ENCODE results near the gene DPYSL5.
A peak's percentile ranks its signal among the peaks of the same experiment; 100 is the strongest.
"Not testable (repeated sequence)": the region's sequence is repeated elsewhere in the genome, so short reads cannot be mapped to it uniquely, and the experiment has no call there.

The DPYSL5 gene

DNA sequence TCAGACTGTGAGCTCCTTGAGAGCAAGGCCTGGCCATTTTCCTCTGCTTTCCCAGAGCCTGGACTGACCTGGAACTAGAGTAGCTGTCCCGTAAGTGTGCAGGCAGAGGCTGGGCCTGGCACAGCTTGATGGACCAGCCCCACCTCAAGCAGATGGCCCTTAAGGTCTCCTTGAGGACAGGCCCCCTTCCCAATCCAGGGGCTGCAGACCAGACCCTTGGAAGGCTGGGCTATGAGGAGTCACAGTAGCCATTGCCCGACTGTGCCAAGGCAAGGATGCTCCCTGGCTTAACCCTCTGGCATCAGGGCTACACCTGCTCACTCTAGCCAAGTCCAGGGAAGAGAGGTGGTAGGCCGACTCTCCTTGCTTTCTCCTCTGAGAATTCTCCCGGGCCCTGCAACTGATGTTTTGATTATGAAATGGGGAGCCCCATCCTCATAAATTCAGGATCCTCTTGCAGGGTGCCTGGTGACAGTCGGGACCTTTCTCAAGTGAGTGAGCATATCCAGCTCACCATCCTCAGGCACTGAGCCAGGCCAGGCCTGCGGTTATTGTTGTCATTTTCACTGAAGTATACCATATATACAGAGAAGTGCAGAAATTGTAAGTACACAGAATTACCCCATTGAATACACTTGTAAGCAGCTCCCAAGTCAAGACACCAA, 51.7 kb downstream of the DPYSL5 start:
- no peak for DNase-seq (ENCODE audit: extremely low read depth in 1 of 2, low read depth in 1 of 2)

DNA sequence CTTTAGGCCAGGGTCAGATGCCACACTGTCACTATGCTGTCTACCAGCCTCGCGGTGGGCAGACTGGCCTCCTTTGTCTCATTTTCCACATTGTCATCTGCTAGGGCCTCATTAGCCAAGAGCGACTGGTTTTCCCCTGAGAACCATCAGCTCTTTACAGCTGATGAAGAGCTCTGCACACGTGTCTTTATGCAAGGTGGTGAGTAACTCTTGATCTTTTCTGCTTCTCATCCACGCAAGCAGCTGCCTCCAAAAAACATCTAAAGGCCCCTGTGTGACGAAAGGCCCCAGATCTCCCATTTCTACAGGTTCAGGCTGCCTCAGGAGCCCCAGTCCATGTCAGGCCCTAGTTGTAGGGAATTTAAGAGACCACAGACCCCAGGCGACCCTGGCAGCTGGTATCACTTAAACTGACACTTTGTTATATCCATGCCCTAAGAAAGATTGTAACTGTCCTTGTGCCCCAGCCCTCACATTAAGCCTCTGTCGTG, 52.9 kb downstream of the DPYSL5 start:
- DNase-seq (ENCODE audit: extremely low read depth in 1 of 2, low read depth in 1 of 2), result no peak

GRCh38 chr2:26901326-26902183, 53.6 kb downstream of the DPYSL5 start:
- DNase-seq (ENCODE audit: extremely low read depth in 1 of 2, low read depth in 1 of 2), result no peak

GRCh38 chr2:26903676-26904075, 55.7 kb downstream of the DPYSL5 start:
- DNase-seq (ENCODE audit: extremely low read depth in 1 of 2, low read depth in 1 of 2), result no peak

- no peak for DNase-seq (ENCODE audit: extremely low read depth in 1 of 2, low read depth in 1 of 2)
These were observed 56.9 kb downstream of the DPYSL5 start for GRCh38 chr2:26904839-26905238.

GRCh38 chr2:26905341-26906198, 57.6 kb downstream of the DPYSL5 start:
- no peak for DNase-seq (ENCODE audit: extremely low read depth in 1 of 2, low read depth in 1 of 2)

GRCh38 chr2:26907416-26907815, 59.5 kb downstream of the DPYSL5 start:
- DNase-seq (ENCODE audit: extremely low read depth in 1 of 2, low read depth in 1 of 2), result no peak

DNA sequence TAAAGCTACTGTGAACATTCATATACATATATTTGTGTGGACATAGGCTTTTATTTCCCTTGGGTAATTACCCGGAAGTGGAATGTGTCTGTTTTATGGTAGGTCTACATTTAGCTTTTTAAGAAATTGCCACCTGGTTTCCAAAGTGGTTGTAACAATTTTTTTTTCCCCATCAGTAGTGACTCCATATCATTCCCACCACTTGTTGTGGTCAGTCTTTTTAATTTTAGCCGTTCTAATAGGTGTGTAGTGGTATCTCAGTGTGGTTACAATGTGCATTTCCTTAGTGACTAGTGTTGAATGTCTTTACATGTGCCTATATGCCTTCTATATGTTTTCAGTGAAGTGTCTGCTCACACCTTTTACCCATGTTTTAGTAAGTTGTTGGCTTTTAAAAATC, 62.2 kb downstream of the DPYSL5 start:
- no peak for DNase-seq (ENCODE audit: extremely low read depth in 1 of 2, low read depth in 1 of 2)

- no peak for DNase-seq (ENCODE audit: extremely low read depth in 1 of 2, low read depth in 1 of 2)
These were observed 64.3 kb downstream of the DPYSL5 start for GRCh38 chr2:26911911-26912861.

DNA sequence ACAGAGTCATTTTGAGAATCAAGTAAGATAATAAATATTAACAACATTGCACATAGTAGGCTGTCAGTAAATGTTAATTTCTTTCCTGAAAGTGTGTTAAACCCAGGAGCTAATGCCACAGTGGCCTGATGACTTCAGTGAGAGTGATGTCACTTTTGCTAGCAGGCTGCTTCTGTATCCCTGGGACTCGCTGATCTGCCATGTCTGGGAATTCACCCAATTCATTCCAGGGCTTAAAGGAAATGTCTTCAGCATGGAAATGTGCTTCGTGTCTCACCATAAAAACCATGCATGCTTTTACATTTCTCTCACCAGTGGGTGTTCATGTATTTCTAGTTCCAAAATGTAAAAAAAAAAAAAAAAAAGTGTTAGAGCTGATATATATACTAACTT, 65.7 kb downstream of the DPYSL5 start:
- no peak for DNase-seq (ENCODE audit: extremely low read depth in 1 of 2, low read depth in 1 of 2)

GRCh38 chr2:26913999-26914658, 66.2 kb downstream of the DPYSL5 start:
- DNase-seq (ENCODE audit: extremely low read depth in 1 of 2, low read depth in 1 of 2), result no peak

DNA sequence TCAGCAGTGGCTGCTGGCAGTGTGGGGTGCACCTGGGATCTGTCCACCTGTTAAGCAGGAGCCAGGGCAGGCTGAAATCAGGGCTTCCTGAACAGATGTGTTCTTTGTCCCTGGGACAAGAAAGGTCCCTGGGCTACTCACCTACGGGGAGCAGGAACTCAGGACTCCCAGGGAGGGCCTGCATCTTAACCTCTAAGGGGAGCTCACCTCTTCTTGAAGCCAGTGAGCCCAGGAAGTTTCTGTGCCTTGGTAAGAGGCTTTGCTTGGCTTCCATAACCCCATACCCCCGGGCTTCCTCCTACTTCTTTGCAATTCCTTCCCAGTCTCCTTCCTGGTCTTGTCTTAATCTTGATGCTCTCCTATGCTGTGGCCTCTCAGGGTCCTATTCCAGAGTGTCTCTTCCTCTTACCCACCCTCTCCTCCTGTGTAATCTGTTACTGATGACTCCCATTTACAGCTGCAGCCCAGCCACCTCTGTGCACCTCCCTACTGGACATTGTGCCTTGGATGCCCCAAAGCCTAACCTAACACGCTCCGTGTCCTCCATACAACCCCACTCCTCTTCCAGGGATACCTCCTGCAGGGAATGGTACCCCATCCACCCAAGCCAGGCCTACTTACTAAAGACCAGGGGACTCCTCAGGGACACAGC, 66.9 kb downstream of the DPYSL5 start:
- no peak for DNase-seq (ENCODE audit: extremely low read depth in 1 of 2, low read depth in 1 of 2)

DNA sequence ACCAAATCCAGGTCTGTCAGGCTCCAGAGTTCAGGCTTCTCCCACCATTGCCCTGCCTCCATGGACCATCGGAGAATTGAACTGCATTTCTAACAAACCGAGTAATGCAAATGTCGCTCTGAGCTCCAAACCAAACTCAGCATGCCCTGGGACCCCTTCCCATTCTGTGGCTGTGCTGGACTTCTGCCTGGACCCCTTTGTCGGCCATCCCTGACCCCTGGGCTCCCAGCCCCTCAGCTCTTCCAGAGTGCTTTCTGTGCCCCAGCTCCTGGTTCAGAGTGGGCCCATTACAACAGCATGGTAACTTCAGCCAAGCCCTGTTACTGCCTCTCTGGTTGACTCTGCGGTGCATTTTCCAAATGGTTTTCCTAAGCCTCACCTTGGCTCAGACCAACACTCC, 67.4 kb downstream of the DPYSL5 start:
- DNase-seq (ENCODE audit: extremely low read depth in 1 of 2, low read depth in 1 of 2), result no peak

DNA sequence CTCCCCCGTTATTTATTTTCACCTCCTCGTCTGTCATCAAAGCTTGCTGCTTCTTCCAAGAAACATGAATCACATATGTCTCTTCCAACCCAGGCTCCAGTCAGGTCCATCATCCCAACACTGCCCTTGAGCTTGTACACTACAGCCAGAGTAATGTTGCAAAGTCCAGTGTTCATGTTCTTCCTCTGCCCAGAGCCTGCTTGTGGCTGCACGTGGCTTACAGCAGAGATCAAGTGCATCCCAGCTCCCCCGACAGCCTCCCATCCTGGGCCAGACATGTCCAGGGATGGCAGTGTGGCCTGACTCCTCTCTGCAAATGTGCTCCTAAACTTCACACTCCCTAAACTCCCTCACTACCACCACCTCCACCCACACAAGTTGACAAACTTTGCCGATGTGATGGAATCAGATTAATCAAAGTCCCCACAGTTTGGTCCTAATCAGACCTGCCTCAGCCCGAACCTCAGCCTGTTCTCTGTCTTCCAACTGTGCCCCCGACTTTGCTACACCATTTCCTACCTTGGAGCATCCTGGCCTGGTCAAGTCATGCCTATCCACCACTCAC, 68.3 kb downstream of the DPYSL5 start:
- DNase-seq (ENCODE audit: extremely low read depth in 1 of 2, low read depth in 1 of 2), result no peak

DNA sequence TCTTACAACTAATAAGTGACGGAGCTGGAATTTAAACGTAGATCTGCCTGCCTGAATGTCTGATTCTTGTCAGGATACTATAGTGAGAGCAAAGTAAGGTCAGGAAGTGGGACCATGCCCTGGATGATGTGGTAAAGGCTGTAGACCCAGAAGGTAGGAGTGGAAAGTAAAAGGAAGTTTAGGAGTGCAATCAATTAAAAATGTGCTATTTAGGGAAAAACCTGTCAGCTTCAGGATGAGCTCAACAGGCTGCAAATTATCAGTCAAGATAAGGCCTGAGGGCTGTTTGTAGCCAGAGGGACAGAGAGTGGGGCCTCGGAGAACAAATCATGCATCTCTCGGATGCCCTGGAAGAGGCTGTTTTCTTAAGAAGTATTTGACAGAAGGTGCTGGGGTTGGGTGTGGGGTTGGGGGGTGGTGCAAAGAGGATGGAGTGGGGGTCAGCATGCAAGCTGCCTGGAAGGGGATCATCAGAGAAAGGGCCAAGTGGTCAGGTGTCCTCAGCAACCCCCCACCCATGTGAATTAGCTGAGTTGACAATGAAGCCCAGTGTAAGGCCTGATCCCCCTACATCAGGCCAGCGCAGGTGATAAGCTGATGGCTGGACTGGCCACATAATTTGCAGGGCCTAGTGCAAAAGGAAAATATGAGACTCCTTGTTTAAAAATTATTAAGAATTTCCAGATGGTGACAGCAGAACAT, 69.4 kb downstream of the DPYSL5 start:
- no peak for DNase-seq (ENCODE audit: extremely low read depth in 1 of 2, low read depth in 1 of 2)

GRCh38 chr2:26921323-26921722, 73.4 kb downstream of the DPYSL5 start:
- DNase-seq (ENCODE audit: extremely low read depth in 1 of 2, low read depth in 1 of 2), result no peak

DNA sequence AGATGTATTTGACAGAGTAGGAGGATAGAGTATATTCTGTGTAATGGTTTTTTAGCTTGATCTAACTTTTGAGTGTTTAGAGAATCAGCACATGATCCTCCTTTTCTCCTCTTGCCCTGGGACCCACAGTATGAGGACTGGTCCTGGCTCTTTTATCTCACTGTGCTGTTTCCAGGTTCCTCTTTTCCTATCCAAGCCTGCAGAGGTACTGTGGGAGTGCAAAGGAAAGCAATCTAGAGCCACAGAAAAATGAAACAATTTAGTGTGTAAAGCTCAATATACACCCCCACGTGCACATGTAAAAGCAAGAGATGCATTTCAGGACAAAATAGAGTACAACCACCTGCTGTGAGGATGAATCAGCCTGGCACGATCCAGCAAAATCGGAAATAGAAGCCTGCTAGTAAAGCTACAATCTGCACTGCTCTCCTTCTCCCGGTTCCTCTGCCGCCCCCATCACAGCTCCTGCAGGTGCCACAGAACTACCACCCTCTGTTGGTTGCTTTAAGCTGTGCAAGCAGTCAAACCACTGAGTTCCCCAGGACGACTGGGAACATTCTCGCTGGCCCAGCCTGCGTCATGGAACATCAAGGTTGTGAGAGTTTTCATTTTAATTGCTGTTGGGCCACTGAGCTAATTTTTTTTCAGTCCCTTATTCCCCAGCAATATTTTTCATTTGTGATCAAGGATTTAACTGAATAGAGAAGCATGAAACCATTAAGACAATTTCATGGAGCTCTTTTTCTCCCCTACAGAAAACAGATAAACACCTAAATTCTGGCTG, 74.7 kb downstream of the DPYSL5 start:
- DNase-seq (ENCODE audit: extremely low read depth in 1 of 2, low read depth in 1 of 2), result peak in 1 of 2 donors; percentile 20

DNA sequence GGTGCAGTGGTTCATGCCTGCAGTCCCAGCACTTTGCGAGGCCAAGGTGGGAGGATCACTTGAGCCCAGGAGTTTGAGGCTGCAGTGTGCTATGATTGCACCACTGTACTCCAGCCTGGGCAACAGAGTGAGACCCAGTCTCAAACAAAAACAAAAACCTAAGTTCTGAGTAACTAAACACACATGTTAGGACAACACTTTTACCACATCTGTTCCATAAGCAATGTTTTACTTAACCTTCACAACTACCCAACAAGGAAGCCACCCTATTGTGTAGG, 75.2 kb downstream of the DPYSL5 start:
- DNase-seq (ENCODE audit: extremely low read depth in 1 of 2, low read depth in 1 of 2), result not testable (repeated sequence)

Data from stimulated activated CD8-positive, alpha-beta memory T cell treated with anti-CD3 and anti-CD28 coated beads, Interleukin-7, amount 100 ng/mL, for 48 hours (primary cell).